Mesothelial cell of epicardium (in vitro differentiated cells): ENCODE measurements around the gene SLC35A2. TPM values are rescaled to one million over a fixed set of nuclear protein-coding genes. Genes with fewer than 3 reads are reported as not detected.
"Not testable (repeated sequence)": the region's sequence is repeated elsewhere in the genome, so short reads cannot be mapped to it uniquely, and the experiment has no call there.

ENCODE experiments used
- DNase-seq, 2 experiments: peaks; one replicate each; pipeline ENCODE4 v3.0.0; 2021; ENCODE audit warnings: low spot score in 2 of 2; ENCODE audit not compliant: unreplicated experiment in 2 of 2
- H3K27ac Mint-ChIP-seq: 2 replicates; pipeline ENCODE4 v1.8.0; 2021; ENCODE audit warnings: mixed read lengths
- H3K27me3 Mint-ChIP-seq: 2 replicates; pipeline ENCODE4 v1.8.0; 2021; ENCODE audit warnings: low read depth, mixed read lengths
- H3K36me3 Mint-ChIP-seq: 2 replicates; pipeline ENCODE4 v1.8.0; 2021; ENCODE audit warnings: mixed read lengths
- H3K4me1 Mint-ChIP-seq: 2 replicates; pipeline ENCODE4 v1.8.0; 2021; ENCODE audit warnings: mixed read lengths
- H3K4me3 Mint-ChIP-seq: 2 replicates; pipeline ENCODE4 v1.8.0; 2021; ENCODE audit warnings: mild to moderate bottlenecking, moderate library complexity, mixed read lengths
- H3K9me3 Mint-ChIP-seq: 2 replicates; pipeline ENCODE4 v1.8.0; 2021; ENCODE audit warnings: mixed read lengths
- total RNA-seq: library from RNA; stranded (reverse); gene quantifications from 3 replicates; pipeline ENCODE4 v1.2.1, GENCODE V29; 2021
- TF ChIP-seq, protein P1 (sequence below): fragments of 200-600 bp; sonication (generic); IDR thresholded peaks from one replicate; pipeline ENCODE4 v1.5.0; 2021; ENCODE audit warnings: antibody characterized with exemption; ENCODE audit not compliant: unreplicated experiment

Gene SLC35A2
- total RNA-seq, 1 donor from 2014 or later: 43.8 TPM

DNA sequence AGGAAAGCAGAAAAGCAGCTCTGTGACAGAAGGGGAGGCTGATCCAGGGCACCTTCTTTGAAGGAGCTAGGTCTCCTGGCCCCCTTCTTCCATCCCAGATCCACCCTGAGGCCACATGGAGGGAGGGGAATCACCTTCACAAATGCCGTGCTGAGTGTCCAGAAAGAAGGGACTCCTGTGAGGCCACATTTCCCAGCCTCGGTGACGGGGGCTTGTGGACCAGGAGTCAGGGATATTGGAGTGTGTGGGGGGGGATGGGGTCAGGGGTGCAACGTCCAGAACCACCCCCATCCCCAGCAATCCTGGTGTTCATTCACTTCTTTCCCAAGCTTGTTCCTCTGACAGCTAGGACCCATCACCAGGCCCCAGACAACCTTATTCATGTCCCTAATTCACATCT is 18.6 kb downstream of the SLC35A2 start:
- H3K4me3 Mint-ChIP-seq: no peak overlapping the region
- peaks cover 23% of the 10 kb centered on the region for H3K4me1 Mint-ChIP-seq
- H3K27ac Mint-ChIP-seq: no peak overlapping the region
- H3K9me3 Mint-ChIP-seq: peaks cover 4% of the 10 kb centered on the region
- peaks cover 8% of the 10 kb centered on the region for H3K36me3 Mint-ChIP-seq
- DNase-seq: no peak
- TF ChIP-seq, protein P1, sequence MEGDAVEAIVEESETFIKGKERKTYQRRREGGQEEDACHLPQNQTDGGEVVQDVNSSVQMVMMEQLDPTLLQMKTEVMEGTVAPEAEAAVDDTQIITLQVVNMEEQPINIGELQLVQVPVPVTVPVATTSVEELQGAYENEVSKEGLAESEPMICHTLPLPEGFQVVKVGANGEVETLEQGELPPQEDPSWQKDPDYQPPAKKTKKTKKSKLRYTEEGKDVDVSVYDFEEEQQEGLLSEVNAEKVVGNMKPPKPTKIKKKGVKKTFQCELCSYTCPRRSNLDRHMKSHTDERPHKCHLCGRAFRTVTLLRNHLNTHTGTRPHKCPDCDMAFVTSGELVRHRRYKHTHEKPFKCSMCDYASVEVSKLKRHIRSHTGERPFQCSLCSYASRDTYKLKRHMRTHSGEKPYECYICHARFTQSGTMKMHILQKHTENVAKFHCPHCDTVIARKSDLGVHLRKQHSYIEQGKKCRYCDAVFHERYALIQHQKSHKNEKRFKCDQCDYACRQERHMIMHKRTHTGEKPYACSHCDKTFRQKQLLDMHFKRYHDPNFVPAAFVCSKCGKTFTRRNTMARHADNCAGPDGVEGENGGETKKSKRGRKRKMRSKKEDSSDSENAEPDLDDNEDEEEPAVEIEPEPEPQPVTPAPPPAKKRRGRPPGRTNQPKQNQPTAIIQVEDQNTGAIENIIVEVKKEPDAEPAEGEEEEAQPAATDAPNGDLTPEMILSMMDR: no peak
- no peaks in the 10 kb centered on the region for H3K27me3 Mint-ChIP-seq

DNA sequence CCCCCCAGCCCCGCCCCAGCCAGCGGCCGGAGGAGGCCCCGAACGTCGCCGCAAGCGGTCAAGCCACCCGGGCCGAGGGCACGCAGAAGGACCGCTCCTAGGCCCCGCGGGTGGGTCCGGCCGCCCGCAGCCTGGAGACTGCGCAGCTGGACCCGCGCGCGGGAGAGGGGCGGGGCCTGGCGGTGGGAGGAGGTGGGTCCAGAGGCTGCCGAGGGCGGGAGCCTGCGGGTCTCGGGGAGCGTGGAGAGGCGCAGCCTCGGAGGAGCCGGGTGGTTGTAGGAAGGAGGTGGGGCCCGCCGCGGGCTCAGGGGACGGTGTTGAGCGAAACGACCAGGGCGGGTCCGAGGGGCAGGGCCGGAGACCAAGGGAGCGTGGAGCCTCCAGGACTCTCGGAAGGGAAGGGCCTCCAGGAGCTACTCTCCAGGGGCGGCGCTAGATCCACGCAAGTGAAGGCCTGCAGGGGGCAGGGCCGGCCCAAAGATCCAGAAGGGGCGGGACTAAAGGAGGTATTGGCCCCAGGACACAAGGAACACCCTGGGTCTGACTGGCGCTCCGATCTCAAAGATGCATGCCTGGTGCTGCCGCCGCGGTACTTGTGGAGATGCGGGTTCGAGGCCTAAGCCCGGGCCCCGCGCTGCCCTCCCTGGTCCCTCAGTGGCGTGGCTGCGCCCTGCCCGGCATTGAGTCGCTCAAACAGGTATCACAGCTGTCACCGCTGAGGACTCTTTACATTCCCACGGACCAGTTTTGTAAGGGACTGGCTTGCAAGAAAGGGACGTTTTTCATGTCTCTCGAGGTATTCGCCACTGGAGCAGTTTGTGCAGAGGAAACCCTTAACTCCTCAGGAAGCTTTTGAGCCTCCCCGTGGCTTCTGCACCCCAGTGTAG is 19.8 kb downstream of the SLC35A2 start:
- DNase-seq: peak; percentile 60 to 74
- H3K27ac Mint-ChIP-seq: peak overlapping the region; percentile 56
- TF ChIP-seq, protein P1: peak; percentile 26
- peaks cover 19% of the 10 kb centered on the region for H3K4me1 Mint-ChIP-seq
- peaks cover 8% of the 10 kb centered on the region for H3K36me3 Mint-ChIP-seq
- H3K9me3 Mint-ChIP-seq: peaks cover 8% of the 10 kb centered on the region
- H3K27me3 Mint-ChIP-seq: no peaks in the 10 kb centered on the region
- H3K4me3 Mint-ChIP-seq: peak overlapping the region; percentile 77

DNA sequence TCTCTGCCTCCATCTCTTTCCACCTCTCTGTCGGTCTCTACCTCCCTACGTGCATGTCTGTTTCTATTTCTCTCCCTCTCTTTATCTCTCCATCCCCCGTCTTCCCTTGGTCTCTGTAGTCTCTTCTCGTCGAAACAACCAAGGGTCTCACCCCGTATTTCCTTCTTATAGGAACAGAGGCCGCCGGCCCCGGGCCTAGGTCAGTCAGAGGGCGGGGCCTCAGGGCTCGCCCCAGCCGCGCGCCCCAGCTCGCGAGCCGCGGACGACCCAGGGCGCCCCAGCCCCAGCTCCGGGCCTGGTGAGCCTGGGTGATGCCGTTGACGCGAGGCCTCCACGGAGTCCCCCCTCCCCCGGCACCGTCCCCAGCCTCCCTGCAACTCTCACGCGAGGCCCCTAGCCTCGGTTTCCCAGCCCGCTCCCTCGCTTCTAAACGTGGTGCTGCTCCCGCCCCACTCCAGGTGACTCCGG is 20.5 kb downstream of the SLC35A2 start:
- peaks cover 8% of the 10 kb centered on the region for H3K36me3 Mint-ChIP-seq
- peak overlapping the region; percentile 77 for H3K4me3 Mint-ChIP-seq
- peaks cover 12% of the 10 kb centered on the region for H3K9me3 Mint-ChIP-seq
- TF ChIP-seq, protein P1: no peak
- H3K4me1 Mint-ChIP-seq: peaks cover 15% of the 10 kb centered on the region
- DNase-seq: no peak
- H3K27me3 Mint-ChIP-seq: no peaks in the 10 kb centered on the region
- peak overlapping the region; percentile 83 for H3K27ac Mint-ChIP-seq

DNA sequence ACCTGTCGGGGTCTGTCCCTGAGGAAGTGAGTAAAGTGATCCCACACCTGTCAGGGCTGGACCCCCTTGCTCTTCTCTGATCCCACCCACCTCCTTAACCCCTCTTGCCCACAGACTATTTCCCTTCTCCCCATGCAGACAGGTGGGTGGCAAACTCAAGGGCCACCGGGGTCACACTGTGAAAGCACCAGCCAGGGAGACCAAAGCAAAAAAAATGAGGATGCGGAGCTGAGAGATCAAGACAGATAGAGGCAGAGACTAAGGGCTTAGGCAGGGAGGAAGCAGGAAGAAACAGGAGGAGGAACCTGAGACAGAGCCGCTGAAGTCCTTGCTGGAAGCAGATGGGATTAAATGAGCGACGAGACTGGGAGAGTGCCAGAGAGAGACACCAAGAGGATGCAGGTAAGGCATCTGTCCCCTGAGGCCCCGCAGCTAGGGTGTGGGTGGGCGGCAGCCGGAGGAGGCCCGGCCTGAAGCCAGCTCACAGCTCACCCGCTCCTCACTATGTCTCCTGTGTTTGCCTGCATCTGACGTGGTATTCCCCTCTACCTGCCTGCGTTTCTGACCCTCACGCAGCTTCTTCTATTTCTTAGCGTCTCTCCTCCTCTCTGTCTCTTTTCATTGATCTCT is 21.0 kb downstream of the SLC35A2 start:
- peaks cover 12% of the 10 kb centered on the region for H3K9me3 Mint-ChIP-seq
- no peak for DNase-seq
- H3K36me3 Mint-ChIP-seq: peaks cover 8% of the 10 kb centered on the region
- TF ChIP-seq, protein P1: no peak
- no peaks in the 10 kb centered on the region for H3K27me3 Mint-ChIP-seq
- H3K4me1 Mint-ChIP-seq: peaks cover 14% of the 10 kb centered on the region
- H3K27ac Mint-ChIP-seq: peak overlapping the region; percentile 83
- peak overlapping the region; percentile 77 for H3K4me3 Mint-ChIP-seq

DNA sequence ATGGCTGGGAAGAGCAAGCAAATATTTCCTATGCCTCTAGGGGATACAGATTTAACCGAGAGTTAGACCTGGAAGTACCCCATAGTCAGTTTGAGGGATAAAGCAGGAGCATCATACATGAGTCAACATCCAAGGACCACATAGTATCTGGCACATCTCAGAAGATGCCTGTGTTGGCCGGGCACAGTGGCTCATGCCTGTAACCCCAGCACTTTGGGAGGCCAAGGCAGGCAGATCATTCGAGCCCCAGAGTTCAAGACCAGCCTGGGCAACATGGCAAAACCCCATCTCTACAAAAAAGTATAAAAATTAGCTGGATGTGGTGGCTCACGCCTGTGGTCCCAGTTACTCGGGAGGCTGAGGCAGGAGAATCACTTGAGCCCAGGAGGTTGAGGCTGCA is 24.9 kb downstream of the SLC35A2 start:
- H3K9me3 Mint-ChIP-seq: peaks cover 12% of the 10 kb centered on the region
- not testable (repeated sequence) for H3K4me3 Mint-ChIP-seq, DNase-seq, H3K27me3 Mint-ChIP-seq, H3K4me1 Mint-ChIP-seq, H3K27ac Mint-ChIP-seq, H3K36me3 Mint-ChIP-seq

DNA sequence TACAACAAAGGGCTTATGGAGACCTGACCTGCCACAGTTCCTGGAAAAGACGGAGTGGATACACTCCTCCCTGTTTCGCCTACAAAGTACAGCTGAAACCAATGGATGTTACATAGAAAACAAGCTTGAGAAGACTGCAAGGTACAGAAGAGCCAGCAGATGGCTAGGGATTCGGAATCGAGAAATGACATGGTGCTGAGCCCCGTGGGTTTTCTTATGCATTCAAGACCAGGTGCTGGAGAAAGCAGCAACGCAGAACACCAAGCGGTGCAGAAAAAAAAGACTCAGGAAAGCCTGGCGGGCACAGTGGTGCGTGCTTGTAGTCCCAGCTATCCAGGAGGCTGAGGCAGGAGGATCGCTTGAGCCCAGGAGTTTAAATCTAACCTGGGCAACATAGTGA is 27.7 kb downstream of the SLC35A2 start:
- Mint-ChIP-seq H3K4me3 (no peak overlapping the region), H3K9me3 (peaks cover 8% of the 10 kb centered on the region), H3K27me3 (no peaks in the 10 kb centered on the region), H3K27ac (no peak overlapping the region), H3K36me3 (no peaks in the 10 kb centered on the region), H3K4me1 (no peaks in the 10 kb centered on the region)
- TF ChIP-seq, protein P1: no peak
- DNase-seq: no peak

DNA sequence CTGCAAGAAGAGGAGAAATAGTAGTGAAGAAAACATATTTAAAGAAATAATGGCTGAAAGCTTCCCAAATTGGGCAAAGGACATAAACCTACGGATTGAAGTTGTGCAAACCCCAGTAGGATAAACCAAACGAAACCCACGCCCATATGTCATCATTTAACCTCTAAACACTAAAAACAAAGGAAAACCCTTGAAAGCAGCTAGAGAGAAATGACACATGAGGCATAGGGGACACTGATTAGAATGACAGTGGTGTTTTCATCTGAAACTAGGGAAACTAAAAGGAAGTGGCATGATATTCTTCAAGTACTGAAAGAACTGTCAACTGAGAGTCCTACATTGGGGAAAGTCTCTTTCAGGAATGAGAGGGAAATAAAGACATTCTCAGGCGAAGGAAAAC is 34.5 kb downstream of the SLC35A2 start:
- not testable (repeated sequence) for H3K36me3 Mint-ChIP-seq, H3K4me3 Mint-ChIP-seq, H3K27ac Mint-ChIP-seq, H3K27me3 Mint-ChIP-seq, DNase-seq, H3K4me1 Mint-ChIP-seq
- peaks cover 13% of the 10 kb centered on the region for H3K9me3 Mint-ChIP-seq

DNA sequence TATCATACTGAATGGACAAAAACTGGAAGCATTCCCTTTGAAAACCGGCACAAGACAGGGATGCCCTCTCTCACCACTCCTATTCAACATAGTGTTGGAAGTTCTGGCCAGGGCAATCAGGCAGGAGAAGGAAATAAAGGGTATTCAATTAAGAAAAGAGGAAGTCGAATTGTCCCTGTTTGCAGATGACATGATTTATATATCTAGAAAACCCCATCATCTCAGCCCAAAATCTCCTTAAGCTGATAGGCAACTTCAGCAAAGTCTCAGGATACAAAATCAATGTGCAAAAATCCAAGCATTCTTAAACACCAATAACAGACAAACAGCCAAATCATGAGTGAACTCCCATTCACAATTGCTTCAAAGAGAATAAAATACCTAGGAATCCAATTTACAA is 39.4 kb downstream of the SLC35A2 start:
- H3K4me1 Mint-ChIP-seq, H3K9me3 Mint-ChIP-seq, H3K4me3 Mint-ChIP-seq: not testable (repeated sequence)

More for the DNA sequence above, 39.4 kb downstream of the SLC35A2 start:
- not testable (repeated sequence) for H3K27ac Mint-ChIP-seq, H3K27me3 Mint-ChIP-seq, DNase-seq, H3K36me3 Mint-ChIP-seq
